ENCODE measurements around the gene UCMA.

UCMA gene

GRCh38 chr10:13268841-13269240 lies 34.7 kb upstream of the UCMA start:
- TF ChIP-seq FOXM1 (IDR thresholded peaks at IDR 0.05; ENCODE audit: borderline replicate concordance, low read depth) (no peak), REST (IDR thresholded peaks at IDR 0.05; ENCODE audit: low read depth) (no peak), TCF12 (IDR thresholded peaks at IDR 0.05; ENCODE audit: low read depth) (no peak), USF1 (IDR thresholded peaks at IDR 0.05) (no peak), EP300 (IDR thresholded peaks at IDR 0.05; ENCODE audit: borderline replicate concordance) (no peak), TAF1 (IDR thresholded peaks at IDR 0.05; ENCODE audit: low read depth) (no peak), YY1 (IDR thresholded peaks at IDR 0.05; ENCODE audit: low read depth) (no peak), TEAD4 (IDR thresholded peaks at IDR 0.05) (no peak), MAX (IDR thresholded peaks at IDR 0.05) (no peak), CEBPB (IDR thresholded peaks at IDR 0.05) (no peak)

GRCh38 chr10:13268310-13268709 lies 34.1 kb upstream of the UCMA start:
- TF ChIP-seq YY1 (IDR thresholded peaks at IDR 0.05; ENCODE audit: low read depth) (no peak), CREB1 (IDR thresholded peaks at IDR 0.05; ENCODE audit: low read depth) (no peak), USF1 (IDR thresholded peaks at IDR 0.05) (no peak), NFIC (IDR thresholded peaks at IDR 0.05) (no peak), RAD21 (IDR thresholded peaks at IDR 0.05; ENCODE audit: low read depth) (no peak), ZBTB7A (IDR thresholded peaks at IDR 0.05; ENCODE audit: low read depth) (no peak), TEAD4 (IDR thresholded peaks at IDR 0.05) (no peak), EP300 (IDR thresholded peaks at IDR 0.05; ENCODE audit: borderline replicate concordance) (no peak), REST (IDR thresholded peaks at IDR 0.05; ENCODE audit: low read depth) (no peak), MAX (IDR thresholded peaks at IDR 0.05) (no peak), CEBPB (IDR thresholded peaks at IDR 0.05) (no peak), EGR1 (IDR thresholded peaks at IDR 0.05) (no peak), TCF12 (IDR thresholded peaks at IDR 0.05; ENCODE audit: low read depth) (no peak), FOXM1 (IDR thresholded peaks at IDR 0.05; ENCODE audit: borderline replicate concordance, low read depth) (no peak), TAF1 (IDR thresholded peaks at IDR 0.05; ENCODE audit: low read depth) (no peak)

GRCh38 chr10:13263591-13263990 lies 29.4 kb upstream of the UCMA start:
- no peak for TF ChIP-seq MAX (IDR thresholded peaks at IDR 0.05)
- TF ChIP-seq ZBTB7A (IDR thresholded peaks at IDR 0.05; ENCODE audit: low read depth), result no peak
- no peak for TF ChIP-seq USF1 (IDR thresholded peaks at IDR 0.05)
- no peak for TF ChIP-seq TEAD4 (IDR thresholded peaks at IDR 0.05)
- no peak for TF ChIP-seq CREB1 (IDR thresholded peaks at IDR 0.05; ENCODE audit: low read depth)
- no peak for TF ChIP-seq EP300 (IDR thresholded peaks at IDR 0.05; ENCODE audit: borderline replicate concordance)
- no peak for TF ChIP-seq EGR1 (IDR thresholded peaks at IDR 0.05)
- no peak for TF ChIP-seq TAF1 (IDR thresholded peaks at IDR 0.05; ENCODE audit: low read depth)

- no peak for TF ChIP-seq NFIC (IDR thresholded peaks at IDR 0.05)
- TF ChIP-seq FOXM1 (IDR thresholded peaks at IDR 0.05; ENCODE audit: borderline replicate concordance, low read depth), result no peak
- no peak for TF ChIP-seq CREB1 (IDR thresholded peaks at IDR 0.05; ENCODE audit: low read depth)
- no peak for TF ChIP-seq REST (IDR thresholded peaks at IDR 0.05; ENCODE audit: low read depth)
- no peak for TF ChIP-seq TCF12 (IDR thresholded peaks at IDR 0.05; ENCODE audit: low read depth)
- no peak for TF ChIP-seq MAX (IDR thresholded peaks at IDR 0.05)
- no peak for TF ChIP-seq TEAD4 (IDR thresholded peaks at IDR 0.05)
- TF ChIP-seq TAF1 (IDR thresholded peaks at IDR 0.05; ENCODE audit: low read depth), result no peak
- no peak for TF ChIP-seq RAD21 (IDR thresholded peaks at IDR 0.05; ENCODE audit: low read depth)
- TF ChIP-seq ZBTB7A (IDR thresholded peaks at IDR 0.05; ENCODE audit: low read depth), result no peak
- no peak for TF ChIP-seq EGR1 (IDR thresholded peaks at IDR 0.05)
- TF ChIP-seq YY1 (IDR thresholded peaks at IDR 0.05; ENCODE audit: low read depth), result no peak
These were observed 28.3 kb upstream of the UCMA start for GRCh38 chr10:13262433-13262832.
